HepG2 (cell line): Measurements from ENCODE around the gene JDP2. TPM values are rescaled to one million over a fixed set of nuclear protein-coding genes. Genes with fewer than 3 reads are reported as not detected.

Source experiments
- ARID5B ChIP-seq: IDR thresholded peaks from 2 replicates; pipeline ENCODE4 v1.4.0; 2020; ENCODE audit warnings: mild to moderate bottlenecking, missing genetic modification reagents
- E2F5 ChIP-seq: sonication (generic); formaldehyde crosslinking; conservative IDR thresholded peaks from 2 replicates; pipeline ENCODE4 v1.4.0; 2020; ENCODE audit warnings: missing genetic modification reagents
- EP300 ChIP-seq, 3 experiments: sonication (generic) in 1 of 3; formaldehyde crosslinking in 1 of 3; IDR thresholded peaks; 2 replicates each; pipeline versions ENCODE4 v1.5.1 to v1.6.1; 2011 to 2020; ENCODE audit warnings: low read depth in 2 of 3, low read length in 2 of 3, borderline replicate concordance in 1 of 3, improper control_type of control experiment in 1 of 3, mild to moderate bottlenecking in 1 of 3, missing genetic modification reagents in 1 of 3, moderate library complexity in 1 of 3
- FOSL2 ChIP-seq: sonication (generic); formaldehyde crosslinking; IDR thresholded peaks from 2 replicates; pipeline ENCODE4 v1.4.0; 2020; ENCODE audit warnings: missing genetic modification reagents
- FOXA1 ChIP-seq, 2 experiments: fragments of 450-650 bp in 1 of 2; sonication (generic) in 1 of 2; formaldehyde crosslinking in 1 of 2; IDR thresholded peaks; 2 replicates each; pipeline versions ENCODE4 v1.4.0 to v1.6.1; 2016 to 2020; ENCODE audit warnings: missing genetic modification reagents in 1 of 2
- HDAC2 ChIP-seq: sonication (generic); formaldehyde crosslinking; IDR thresholded peaks from 2 replicates; pipeline ENCODE4 v1.4.0; 2020; ENCODE audit warnings: missing genetic modification reagents
- KLF13 ChIP-seq: sonication (generic); formaldehyde crosslinking; IDR thresholded peaks from 2 replicates; pipeline ENCODE4 v1.4.0; 2020; ENCODE audit warnings: mild to moderate bottlenecking, missing genetic modification reagents
- MXI1 ChIP-seq: IDR thresholded peaks from 3 replicates; pipeline ENCODE4 v1.6.1; 2012; ENCODE audit warnings: low read depth, low read length, inconsistent platforms, borderline replicate concordance
- NCOA2 ChIP-seq: sonication (generic); formaldehyde crosslinking; IDR thresholded peaks from 2 replicates; pipeline ENCODE4 v1.8.0; 2022; ENCODE audit warnings: inconsistent platforms
- SOX13 ChIP-seq, 3 experiments: fragments of 450-650 bp in 1 of 3; sonication (generic) in 1 of 3; formaldehyde crosslinking in 1 of 3; IDR thresholded peaks in 2 of 3; conservative IDR thresholded peaks in 1 of 3; 2 replicates each; pipeline versions ENCODE4 v1.5.0 to v1.6.1; 2016 to 2020; ENCODE audit warnings: antibody characterized with exemption in 1 of 3, mild to moderate bottlenecking in 1 of 3, missing compliant biosample characterization in 1 of 3, missing genetic modification reagents in 1 of 3, moderate library complexity in 1 of 3
- TEAD3 ChIP-seq: optimal IDR thresholded peaks from 2 replicates; pipeline ENCODE3; 2016; ENCODE audit warnings: borderline replicate concordance
- polyA plus RNA-seq, 8 experiments: library from polyadenylated mRNA; depleted of rRNA in 3 of 8; stranded (reverse) in 7 of 8; unstranded in 1 of 8; fragments of >200 nt; fragmentation: Illumina TruSeq in 4 of 8; extraction: Trizol in 4 of 8; gene quantifications; 2 replicates each; pipeline versions ENCODE4 v1.2.1 to v1.2.3, GENCODE V29; 2011 to 2016; ENCODE audit warnings: low read depth in 4 of 8, missing spikeins in 1 of 8, mixed read lengths in 1 of 8; ENCODE audit not compliant: insufficient read depth in 1 of 8
- total RNA-seq, 5 experiments: library from RNA; depleted of rRNA; stranded (reverse); fragments of >200 nt; fragmentation: Illumina TruSeq; extraction: Trizol; gene quantifications; 2 replicates each; pipeline ENCODE4 v1.2.3, GENCODE V29; 2016; ENCODE audit warnings: low read depth in 1 of 5

The JDP2 gene
- total and polyA plus RNA-seq, 2 of the 13 experiments (the other 11 are each of a cell fraction or from before 2014, with no cell fraction given): 8.0 to 8.9 TPM

GRCh38 chr14:75521415-75522199 is 93.8 kb downstream of the JDP2 start (continued):
- no peak for TF ChIP-seq MXI1
- no peak for TF ChIP-seq E2F5 (CRISPR knock-in tag)
- 0 out of 2 replicates have a peak, but pooled peaks have one; percentile 15 for TF ChIP-seq NCOA2
- no peak for TF ChIP-seq SOX13 (IDR thresholded peaks at IDR 0.05)
- peak in 1 of 2 experiments; percentile 41; a peak in 1 of 4 replicates for TF ChIP-seq SOX13 (CRISPR knock-in tag; conservative IDR thresholded peaks at IDR 0.05 in 1 of 2, IDR thresholded peaks at IDR 0.05 in 1 of 2)
- TF ChIP-seq FOSL2 (CRISPR knock-in tag): peak; percentile 50; the same call in 1 of the 2 replicates
- no peak for TF ChIP-seq KLF13
- TF ChIP-seq ARID5B (CRISPR knock-in tag): peak; percentile 54
- TF ChIP-seq EP300 (IDR thresholded peaks at IDR 0.05; ENCODE audit: low read depth in 2 of 2, low read length in 2 of 2): 0 out of 4 replicates have a peak, but pooled peaks of 1 of the 2 experiments have one; percentile 22
- TF ChIP-seq EP300 (CRISPR knock-in tag; IDR thresholded peaks at IDR 0.05; ENCODE audit: borderline replicate concordance): no peak
- TF ChIP-seq FOXA1 (IDR thresholded peaks at IDR 0.05): no peak
- TF ChIP-seq FOXA1 (CRISPR knock-in tag; IDR thresholded peaks at IDR 0.05): peak; percentile 62
- peak; percentile 70 for TF ChIP-seq TEAD3 (CRISPR knock-in tag)
- 0 out of 2 replicates have a peak, but pooled peaks have one; percentile 39 for TF ChIP-seq HDAC2 (CRISPR knock-in tag)
